HG02623 (cell line): Measurements from ENCODE around the gene HOMEZ.
"Not testable (repeated sequence)": the region's sequence is repeated elsewhere in the genome, so short reads cannot be mapped to it uniquely, and the experiment has no call there.

Experiments
- ATAC-seq: cut with Tn5 transposase; IDR thresholded peaks from one replicate; pipeline ENCODE4 v1.9.1; 2021; ENCODE audit warnings: moderate library complexity; ENCODE audit not compliant: unreplicated experiment

Gene HOMEZ

DNA sequence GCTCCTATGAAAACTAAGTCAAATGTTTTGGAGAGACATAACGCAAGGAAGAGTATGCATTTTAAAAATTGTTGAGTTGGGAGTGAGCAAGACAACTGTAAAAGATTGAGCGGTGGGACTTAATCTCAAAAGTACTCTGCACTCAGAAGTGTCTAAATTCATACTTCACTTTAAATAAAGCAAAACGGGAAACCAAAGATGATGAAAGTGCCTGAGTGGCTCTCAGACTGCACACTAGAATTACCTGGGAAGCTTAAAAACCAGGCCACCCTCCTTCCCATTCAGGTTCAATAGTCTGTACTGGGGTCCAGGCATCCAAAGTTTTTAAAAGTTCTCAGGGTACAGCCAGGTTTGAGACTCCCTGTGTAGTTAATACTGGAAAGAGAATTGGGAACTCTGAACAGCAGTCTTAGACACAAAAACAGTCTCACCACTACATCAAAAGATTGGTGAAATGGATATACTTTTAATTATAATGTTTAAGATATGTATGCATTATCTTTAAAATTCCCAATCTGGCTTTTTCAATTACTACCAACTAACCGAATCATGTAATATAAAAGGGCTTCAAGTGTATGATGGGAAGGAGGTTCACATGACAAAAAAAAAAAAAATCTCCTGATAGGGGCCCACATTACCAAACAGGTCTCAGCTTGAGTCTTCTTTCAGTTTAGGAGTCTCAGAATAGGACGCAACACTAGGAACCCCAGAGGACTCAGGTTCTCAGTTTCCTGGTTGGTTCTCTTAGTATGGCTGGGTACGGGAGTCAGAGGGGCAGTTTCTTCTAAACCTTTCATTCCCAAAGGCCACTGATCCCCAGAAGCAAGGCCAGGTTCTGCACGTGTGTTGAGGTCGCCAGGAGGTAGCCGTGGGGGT lies 1.0 kb downstream of the HOMEZ start:
- no peak for ATAC-seq

DNA sequence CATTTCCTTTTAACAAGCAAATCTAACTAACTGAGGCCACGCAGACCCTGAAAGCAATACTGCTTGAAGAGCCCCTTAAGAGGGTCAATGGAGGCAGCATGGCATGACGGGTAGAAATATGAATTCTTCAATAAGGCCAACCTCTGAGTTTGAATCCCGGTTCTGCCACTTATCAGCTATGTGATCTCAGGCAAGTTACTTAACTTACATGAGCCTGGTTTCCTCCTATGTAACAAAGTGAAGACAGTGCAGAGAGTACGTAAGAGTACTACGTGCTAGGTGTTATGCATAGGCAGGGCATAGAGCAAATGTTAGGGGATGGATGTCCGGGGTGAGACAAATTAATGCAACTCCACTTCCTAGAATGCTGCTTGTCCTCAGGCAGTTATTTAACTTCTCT lies 4.7 kb downstream of the HOMEZ start:
- no peak for ATAC-seq

DNA sequence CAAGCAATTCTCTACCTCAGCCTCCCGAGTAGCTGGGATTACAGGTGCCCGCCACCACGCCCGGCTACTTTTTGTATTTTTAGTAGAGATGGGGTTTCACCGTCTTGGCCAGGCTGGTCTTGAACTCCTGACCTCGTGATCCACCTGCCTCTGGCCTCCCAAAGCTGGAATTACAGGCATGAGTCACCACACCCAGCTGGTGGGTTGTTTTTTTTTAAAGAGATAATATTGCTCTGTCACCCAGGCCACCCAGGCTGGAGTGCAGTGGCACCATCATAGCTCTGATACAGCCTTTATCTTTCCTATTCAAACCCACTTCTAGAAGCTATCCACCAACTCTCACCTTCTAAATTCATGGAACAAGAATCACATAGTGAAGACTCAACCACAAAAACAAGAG lies 8.0 kb downstream of the HOMEZ start:
- ATAC-seq, result not testable (repeated sequence)

DNA sequence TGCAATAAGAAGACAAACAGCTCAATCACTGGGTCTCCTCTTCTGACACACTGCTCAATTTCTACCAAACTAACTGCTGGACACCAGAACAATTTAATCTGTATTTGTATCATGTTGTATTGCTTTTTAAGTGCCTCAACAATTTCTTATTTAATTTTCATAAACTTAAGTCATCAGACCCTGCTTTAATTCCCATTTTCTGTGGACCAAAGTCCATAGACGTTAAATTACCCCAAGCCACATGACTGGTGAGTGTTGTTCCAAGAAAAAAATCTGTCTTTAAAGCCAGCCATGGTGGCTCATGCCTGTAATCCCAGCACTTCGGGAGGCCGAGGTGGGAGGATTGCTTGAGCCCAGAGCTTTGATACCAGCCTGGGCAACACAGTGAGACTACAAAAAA lies 8.7 kb downstream of the HOMEZ start:
- no peak for ATAC-seq

DNA sequence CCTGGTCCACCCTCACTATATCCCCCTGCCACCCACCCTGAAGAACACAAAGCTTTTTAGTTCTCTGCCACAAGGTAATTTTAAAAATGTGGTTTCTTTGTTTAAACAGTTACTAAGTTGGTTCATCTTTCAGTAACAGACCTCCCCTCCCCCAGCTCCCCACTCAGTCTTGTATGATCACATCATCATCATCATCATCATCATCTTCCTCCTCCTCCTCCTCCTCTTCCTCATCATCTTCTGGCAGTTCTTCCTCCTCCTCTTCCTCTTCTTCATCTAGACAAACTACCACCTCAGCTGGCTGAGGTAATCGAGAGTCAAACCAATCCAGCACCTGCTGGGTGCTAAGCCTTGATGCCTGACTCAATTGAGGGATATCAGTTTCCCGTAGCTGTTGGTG lies 10.5 kb downstream of the HOMEZ start:
- no peak for ATAC-seq

DNA sequence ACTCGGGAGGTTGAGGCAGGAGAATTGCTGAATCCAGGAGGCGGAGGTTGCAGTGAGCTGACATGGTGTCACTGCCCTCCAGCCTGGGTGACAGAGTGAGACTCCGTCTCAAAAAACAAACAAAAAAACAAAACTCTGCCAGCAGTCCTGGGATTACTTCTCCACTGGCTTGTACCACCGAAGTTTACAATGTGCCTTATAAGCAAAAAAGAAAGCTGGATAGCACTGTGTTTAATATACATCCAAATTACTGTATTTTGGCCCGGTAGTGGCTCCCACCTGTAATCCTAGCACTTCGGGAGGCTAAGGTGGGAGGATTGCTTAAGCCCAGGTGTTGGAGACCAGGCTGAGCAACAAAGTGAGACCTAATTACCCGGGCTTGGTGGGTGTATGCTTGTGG lies 16.7 kb downstream of the HOMEZ start:
- no peak for ATAC-seq

DNA sequence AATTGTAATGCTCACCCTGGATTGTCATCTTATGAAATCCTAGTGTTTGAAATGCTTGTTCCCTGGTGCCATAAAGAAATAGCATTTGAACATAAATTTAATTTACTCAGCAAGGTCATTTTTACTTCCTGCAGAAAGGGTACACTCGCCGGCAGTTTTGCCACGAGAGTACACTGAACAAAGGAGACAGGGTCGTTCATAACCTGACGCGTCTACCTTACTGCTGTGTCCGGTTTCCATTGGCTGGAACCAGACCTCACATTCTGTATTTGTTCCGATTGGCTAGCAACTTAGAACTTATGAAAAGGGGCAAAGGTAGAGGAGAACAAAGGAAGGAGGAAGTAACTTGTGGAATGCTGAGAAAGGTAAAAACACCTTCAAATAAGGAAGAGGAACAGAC lies 25.1 kb downstream of the HOMEZ start:
- ATAC-seq, result not testable (repeated sequence)

DNA sequence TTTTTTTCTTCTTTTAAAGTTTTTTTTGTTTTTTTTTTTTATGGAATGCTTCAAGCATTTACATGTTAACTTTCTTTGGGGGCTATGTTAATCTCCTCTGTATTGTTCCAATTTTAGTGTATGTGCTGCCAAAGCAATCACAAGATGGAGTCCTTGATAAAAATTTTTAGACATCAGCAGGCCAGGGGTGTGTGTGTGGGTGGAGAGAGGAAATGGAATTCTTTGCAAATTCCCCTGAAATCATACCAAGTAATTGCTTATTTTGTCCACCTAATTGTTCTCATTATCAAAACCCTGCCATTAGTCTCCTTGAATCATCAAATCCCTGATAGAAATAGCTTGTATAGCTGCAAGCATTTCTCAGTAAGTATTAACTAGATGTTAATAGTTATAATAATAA lies 26.5 kb downstream of the HOMEZ start:
- ATAC-seq, result no peak

DNA sequence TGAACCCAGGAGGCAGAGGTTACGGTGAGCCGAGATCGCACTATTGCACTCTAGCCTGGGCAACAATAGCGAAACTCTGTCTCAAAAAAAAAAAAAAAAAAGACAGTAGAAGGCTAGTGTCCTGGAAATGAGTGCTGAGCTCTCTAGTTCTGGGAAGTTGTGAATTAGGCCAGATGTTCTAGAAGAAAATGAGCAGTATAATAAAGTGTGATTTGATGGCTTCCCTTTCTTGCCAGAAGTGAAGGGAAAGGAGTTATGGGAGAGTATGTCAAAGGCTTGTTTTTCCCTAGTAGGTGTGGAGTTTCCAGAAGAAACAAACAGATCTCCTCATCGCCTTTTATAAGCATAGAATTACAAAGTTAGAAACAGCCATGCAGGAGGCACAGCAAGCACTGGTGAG lies 27.7 kb downstream of the HOMEZ start:
- ATAC-seq, result no peak

DNA sequence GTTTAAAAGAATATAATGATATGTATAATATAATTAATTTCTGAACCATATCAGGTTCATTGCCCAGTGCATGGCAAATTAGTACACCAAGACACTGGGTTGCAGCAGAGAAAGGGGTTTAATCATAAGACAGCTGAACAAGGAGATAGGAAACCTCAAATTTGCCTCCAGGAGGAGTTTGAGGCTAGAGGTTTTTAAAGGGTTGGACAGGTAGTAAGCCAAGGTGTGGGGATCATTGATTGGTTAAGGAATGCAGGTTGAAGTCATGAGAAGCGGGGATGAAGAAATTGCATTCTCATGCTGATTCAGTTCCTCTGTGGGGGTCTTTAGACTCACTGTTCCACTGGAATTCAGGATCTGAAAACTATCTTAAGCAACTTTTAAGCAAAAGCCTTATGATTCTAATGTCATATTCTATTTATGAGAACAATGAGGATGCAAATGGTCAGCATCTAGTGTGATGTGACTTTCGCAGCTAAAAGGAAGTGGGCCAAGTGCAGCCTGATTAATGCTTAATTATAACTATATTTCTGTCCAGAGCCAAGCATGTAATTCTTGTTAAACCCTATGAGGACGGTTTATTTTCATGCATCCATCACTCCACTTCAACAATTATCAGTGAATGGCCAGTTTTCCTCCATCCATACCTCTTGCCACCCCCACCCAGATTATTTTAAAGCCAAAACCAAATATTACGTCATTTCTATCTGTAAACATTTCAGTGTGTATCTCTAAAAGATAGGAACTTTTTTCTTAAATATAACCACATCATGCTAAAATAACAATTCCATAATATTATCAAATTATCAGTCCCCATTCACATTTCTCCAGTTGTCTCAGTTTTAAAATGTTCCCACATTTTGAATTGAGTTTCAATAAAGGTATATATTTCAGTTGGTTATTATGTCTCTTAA lies 33.3 kb downstream of the HOMEZ start:
- no peak for ATAC-seq

DNA sequence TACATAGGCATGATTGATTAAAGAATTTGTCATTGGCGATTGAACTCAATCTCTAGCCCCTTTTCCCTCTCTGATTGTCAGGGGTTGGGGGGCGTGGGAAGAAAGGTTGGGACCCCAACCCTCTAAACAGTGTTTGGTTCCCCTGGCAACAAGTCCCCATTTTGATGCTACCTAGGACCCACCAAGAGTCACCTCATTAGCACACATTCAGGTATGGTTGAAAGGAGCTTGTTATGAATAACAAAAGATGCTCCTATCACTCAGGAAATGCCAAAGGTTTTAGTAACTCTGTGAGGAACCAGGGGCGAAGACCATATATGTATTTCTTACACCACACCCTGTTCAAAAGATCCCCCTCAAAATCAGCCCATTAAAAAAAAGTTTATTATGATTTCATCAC lies 33.9 kb downstream of the HOMEZ start:
- no peak for ATAC-seq

DNA sequence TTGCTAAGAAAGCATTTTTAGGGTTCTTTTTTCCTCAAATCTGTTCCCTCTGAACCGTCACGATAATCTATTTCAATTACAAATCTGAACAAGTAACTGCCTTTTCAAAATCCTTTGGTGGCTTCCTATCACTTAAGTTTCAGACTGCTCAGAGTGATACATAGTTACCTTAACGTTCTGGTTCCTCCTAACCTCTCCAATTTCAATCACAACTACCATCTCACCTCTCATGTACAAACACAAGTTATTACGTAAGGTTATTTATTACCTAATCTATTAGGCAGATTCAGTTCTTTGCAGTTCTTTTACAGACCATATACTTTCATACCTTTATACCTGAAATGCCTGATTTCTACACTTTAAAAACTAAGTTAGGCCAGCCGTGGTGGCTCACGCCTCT lies 36.1 kb downstream of the HOMEZ start:
- no peak for ATAC-seq

DNA sequence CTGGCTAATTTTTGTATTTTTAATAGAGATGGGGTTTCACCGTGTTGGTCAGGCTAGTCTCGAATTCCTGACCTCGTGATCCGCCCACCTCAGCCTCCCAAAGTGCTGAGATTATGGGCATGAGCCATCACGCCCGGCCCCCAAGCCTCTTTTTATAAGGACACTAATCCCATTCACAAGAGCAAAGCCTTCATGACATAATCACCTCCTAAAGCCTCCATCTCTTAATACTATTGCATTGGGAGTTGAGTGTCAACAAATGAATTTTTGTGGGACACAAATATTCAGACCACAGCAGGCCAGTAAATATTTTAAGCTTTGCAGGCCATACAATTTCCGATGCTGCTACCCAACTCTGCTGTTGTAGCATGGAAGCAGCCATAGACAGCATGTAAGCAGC lies 37.3 kb downstream of the HOMEZ start:
- ATAC-seq, result no peak

DNA sequence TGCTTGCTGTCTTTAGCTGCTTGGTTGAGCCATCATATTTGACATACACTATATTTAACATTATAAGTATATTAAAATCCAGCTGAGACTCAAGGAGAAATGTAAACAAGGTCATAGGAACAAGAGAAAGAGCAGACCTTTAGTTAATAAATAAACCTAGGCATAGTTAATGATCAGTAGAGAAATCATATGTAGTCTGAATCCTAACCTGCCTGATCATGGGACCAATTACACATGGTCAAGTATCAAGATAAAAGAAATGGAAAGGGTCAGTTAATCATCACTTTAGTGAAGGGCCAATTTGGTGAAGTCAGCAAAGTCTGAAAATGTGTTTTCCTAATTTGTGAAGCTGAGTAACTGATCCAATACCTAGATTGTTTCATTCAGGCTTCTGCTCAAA lies 40.6 kb downstream of the HOMEZ start:
- ATAC-seq, result no peak

DNA sequence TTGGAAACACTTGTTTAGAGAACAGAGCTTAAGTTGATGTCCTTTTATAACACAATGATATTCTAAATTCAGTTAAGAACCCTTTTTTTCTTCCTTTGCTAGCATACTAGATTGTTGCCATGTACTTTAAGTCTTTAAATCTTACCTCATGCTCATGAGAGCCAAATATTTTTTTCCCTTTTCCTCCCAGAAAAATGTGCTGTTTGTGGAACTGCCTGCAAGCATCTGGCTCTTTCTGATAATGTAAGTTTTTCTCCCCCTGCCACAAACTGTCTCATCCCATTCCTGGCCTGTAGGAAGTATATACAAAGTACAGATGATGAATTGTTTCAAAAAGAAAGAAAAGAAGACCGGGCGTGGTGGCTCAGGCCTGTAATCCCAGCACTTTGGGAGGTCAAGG lies 42.9 kb downstream of the HOMEZ start:
- ATAC-seq, result no peak

DNA sequence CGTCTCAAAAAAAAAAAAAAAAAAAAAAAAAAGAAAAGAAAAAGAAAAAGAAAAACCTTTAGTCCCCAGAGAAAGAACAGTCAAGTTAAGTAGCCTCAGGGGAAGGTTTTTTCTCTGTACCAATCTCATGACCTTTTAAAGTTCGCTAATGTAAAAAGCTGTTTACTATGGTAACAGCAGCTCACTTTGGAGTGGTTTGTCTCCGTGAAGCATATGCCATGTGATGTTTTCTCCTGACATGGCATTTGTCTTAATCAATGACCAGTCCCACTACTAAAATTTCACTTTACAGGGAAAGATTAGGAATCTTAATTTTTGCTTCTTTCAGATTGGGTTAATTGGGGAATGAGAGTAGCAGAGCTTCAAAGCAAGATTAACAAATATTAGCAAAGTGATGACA lies 43.9 kb downstream of the HOMEZ start:
- ATAC-seq, result no peak

DNA sequence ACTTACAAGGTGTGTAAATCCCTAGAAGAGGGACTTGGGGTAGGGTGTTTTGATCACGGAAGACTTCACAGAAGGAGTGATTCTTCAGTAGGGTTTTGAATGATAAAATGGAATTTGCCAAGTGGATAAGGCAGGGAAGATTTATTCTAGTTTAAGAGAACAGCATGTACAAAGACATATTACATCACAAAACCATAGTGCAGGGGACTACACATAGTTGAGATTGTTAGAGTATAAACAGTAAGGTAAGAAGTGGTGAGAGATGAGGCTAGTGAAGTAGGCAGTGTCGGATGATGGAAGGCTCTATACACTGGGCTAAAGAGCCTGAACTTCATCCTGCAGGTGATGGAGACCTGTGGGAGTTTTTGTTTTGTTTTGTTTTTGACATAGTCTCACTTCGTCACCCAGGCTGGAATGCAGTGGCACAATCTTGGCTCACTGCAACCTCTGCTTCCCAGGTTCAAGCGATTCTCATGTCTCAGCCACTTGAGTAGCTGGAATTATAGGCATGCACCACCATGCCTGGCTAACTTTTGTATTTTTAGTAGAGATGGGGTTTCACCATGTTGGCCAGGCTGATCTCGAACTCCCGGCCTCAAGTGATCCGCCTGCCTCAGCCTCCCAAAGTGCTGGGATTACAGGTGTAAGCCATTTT lies 44.7 kb downstream of the HOMEZ start:
- ATAC-seq, result not testable (repeated sequence)

DNA sequence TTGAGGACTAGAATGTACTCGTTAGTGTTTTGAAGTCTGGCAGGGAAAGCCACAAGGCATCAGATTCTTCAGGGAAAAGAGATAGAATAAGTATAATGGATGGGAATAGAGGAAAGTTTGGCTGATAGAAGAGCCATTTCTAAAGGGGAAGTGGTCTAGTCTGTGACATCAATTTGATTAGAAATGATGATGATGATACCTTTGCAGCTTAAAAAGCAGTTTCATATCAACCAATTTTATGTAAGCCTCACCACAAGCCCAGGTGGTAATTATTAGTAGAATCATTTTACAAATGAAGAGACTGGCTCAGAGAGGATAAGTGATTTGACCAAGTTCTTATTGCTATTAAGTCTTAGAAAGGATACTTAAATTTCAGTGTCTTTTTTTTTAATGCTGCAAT lies 45.3 kb downstream of the HOMEZ start:
- ATAC-seq, result no peak

DNA sequence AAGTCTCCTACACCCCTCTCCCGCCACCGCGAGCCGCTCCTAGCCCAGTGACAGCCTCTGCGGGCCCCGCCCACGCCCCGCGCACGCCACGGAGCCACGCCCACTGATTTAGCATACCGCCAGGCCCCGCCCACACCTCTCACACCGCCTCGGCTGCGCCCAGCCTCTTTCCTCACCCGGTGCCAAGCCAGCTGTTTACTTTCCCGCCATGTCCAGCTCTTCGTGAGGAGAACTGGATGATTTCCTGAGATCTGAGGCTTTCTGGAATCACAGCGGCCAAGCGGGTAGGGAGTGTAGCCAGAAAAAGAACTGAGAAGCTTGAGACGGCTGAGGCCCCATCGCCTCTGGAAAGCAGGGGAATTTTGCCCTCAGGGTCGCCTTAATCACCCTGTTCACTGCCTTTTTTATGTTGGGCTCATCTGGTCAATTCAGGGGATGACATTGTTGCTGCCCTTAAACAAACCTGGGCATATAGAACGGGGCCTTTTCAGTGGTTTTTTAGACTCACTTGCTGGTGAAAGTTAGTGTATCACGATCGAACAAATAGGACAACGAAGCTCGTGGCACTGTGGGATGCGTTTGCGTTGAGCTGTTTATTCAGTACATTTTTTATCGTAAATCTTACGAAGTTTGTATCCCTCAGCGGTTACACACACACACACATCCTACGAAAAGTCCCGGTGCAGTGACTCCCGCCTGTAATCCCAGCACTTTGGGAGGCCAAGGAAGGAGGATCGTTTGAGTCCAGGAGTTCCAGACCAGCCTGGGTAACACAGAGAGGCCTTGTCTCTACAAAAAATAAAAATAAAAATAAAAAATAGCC lies 47.9 kb downstream of the HOMEZ start, which contains the start of gene RNF212B:
Gene RNF212B (plus strand): TSS at position 165 of the 823 bp plus-strand sequence. CDS start 2,410 bp downstream, outside the sequence.
- ATAC-seq, result no peak

DNA sequence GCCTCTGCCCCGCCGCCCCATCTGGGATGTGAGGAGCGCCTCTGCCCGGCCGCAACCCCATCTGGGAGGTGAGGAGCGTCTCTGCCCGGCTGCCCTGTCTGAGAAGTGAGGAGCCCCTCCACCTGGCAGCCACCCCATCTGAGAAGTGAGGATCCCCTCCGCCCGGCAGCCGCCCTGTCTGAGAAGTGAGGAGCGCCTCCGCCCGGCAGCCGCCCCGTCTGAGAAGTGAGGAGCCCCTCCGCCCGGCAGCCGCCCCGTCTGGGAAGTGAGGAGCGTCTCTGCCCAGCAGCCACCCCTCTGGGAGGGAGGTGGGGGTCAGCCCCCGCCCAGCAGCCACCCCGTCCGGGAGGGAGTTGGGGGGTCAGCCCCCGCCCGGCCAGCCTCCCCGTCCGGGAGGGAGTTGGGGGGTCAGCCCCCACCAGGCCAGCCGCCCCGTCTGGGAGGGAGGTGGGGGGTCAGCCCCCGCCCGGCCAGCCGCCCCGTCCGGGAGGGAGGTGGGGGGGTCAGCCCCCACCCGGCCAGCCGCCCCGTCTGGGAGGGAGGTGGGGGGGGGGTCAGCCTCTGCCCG lies 53.6 kb downstream of the HOMEZ start:
- ATAC-seq, result not testable (repeated sequence)
